Astrocyte of the cerebellum (primary cell): ENCODE measurements around the gene SLC12A9.
"Not testable (repeated sequence)": the region's sequence is repeated elsewhere in the genome, so short reads cannot be mapped to it uniquely, and the experiment has no call there.

Source experiments
- DNase-seq: peaks from one replicate; pipeline ENCODE4 v3.0.0-alpha.2; 2011; ENCODE audit warnings: low read depth
- H3K4me3 ChIP-seq: 2 replicates; pipeline ENCODE4 v1.5.1; 2011; ENCODE audit warnings: mild to moderate bottlenecking, low read depth, low read length, moderate library complexity
- in situ Hi-C: cut with HindIII; loops from 2 replicates; pipeline ENCODE4 v1.10.0; 2017; ENCODE audit warnings: low sequenced_read_pairs
- TF ChIP-seq, protein P1 (sequence below): IDR thresholded peaks from 2 replicates; pipeline ENCODE4 v1.5.1; 2012; ENCODE audit warnings: low read length, low read depth, moderate library complexity, mild to moderate bottlenecking; ENCODE audit errors: missing control alignments

Gene SLC12A9

GRCh38 chr7:100902638-100903037 is 50.1 kb downstream of the SLC12A9 start:
- DNase-seq = no peak
- H3K4me3 ChIP-seq = no peak overlapping the region
- in situ Hi-C loops = no loop called here
- TF ChIP-seq, protein P1, sequence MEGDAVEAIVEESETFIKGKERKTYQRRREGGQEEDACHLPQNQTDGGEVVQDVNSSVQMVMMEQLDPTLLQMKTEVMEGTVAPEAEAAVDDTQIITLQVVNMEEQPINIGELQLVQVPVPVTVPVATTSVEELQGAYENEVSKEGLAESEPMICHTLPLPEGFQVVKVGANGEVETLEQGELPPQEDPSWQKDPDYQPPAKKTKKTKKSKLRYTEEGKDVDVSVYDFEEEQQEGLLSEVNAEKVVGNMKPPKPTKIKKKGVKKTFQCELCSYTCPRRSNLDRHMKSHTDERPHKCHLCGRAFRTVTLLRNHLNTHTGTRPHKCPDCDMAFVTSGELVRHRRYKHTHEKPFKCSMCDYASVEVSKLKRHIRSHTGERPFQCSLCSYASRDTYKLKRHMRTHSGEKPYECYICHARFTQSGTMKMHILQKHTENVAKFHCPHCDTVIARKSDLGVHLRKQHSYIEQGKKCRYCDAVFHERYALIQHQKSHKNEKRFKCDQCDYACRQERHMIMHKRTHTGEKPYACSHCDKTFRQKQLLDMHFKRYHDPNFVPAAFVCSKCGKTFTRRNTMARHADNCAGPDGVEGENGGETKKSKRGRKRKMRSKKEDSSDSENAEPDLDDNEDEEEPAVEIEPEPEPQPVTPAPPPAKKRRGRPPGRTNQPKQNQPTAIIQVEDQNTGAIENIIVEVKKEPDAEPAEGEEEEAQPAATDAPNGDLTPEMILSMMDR = no peak

DNA sequence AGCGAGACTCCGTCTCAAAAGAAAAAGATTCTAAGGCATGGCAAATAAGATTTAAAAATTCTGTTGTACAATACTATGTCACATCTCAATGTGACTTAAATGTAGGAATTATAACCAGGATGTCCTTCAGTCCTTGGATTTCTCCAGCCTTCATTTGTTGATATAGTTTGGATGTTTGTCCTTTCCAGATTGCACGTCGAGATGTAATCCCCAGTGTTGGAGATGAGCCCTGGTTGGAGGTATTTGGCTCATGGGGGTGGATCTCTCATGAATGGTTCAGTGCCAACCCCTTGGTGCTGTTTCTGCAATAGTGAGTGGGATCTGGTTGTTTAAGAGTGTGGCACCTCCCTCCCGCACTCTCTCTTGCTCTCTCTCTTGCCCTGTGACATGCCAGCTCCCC is 56.0 kb downstream of the SLC12A9 start:
- in situ Hi-C loops = no loop called here
- DNase-seq = no peak
- TF ChIP-seq, protein P1 = no peak
- H3K4me3 ChIP-seq = no peak overlapping the region

DNA sequence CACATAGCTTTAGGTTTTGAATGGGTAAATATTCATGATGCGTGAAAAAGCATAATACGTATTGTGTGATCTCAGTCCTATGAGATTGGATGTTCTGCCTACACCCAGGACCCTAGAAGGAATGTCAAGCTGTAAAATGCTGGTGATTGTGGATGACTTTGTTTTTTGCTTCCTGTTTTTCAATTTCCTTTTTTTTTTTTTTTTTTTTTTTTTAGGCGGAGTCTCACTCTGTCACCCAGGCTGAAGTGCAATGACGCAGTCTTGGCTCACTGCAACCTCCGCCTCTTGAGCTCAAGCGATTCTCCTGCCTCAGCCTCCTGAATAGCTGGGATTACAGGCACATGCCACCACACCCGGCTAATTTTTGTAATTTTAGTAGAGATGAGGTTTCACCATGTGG is 57.9 kb downstream of the SLC12A9 start:
- in situ Hi-C loops, H3K4me3 ChIP-seq, DNase-seq: not testable (repeated sequence)

- H3K4me3 ChIP-seq = no peak overlapping the region
- no peak for DNase-seq
- in situ Hi-C loops = no loop called here
- TF ChIP-seq, protein P1 = no peak
Measured at GRCh38 chr7:100911484-100911883, 59.0 kb downstream of the SLC12A9 start.

DNA sequence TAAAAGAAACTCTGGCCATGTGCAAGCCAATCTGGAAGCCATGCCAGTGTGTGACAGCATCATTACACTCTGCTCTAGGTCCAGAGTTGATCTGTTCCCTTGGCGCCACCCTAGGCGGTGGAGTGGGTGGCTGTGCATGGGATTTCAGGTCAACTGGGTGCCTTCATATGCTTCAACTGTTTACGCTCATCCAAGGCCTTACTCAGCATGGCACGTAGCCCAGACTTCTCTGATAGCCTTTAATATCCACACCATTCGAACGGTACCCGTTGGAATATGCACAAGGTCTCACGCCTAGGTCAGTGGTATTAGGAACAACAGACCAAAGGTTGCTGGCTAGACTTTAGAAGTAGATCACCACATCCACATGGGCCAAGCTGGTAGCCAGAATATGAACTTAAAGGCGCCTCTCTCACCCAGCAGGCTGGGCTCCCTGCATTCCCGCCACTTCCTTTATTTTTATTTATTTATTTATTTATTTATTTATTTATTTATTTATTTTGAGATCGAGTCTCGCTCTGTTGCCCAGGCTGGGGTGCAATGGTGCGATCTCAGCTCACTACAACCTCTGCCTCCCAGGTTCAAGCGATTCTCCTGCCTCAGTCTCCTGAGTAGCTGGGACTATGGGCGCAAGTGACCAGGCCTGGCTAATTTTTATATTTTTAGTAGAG is 61.8 kb downstream of the SLC12A9 start:
- H3K4me3 ChIP-seq = no peak overlapping the region
- in situ Hi-C loops = no loop called here
- TF ChIP-seq, protein P1 = no peak
- no peak for DNase-seq

DNA sequence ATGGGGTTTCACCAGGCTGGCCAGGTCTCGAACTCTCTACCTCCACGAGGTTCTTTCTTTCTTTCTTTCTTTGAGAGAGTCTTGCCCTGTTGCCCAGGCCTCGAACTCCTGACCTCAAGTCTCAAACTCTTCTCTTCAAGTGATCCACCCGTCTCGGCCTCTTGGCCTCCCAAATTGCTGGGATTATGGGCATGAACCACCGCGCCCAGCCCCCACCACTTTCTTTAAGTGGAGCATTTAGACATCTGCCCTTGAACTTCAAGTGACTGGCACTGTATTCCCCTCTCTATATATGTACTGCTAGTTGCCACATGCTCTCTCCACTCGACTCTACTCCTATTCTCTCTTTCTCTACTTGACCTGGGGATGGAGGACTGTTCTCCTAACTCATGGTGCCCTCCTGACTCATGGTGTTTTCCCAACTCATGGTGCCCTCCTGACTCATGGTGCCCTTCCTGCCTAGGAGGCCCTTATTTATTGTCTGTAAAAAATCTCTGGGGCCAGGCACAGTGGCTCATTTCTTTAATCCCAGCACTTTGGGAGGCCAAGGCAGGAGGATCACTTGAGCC is 62.5 kb downstream of the SLC12A9 start:
- in situ Hi-C loops = no loop called here
- H3K4me3 ChIP-seq = no peak overlapping the region
- TF ChIP-seq, protein P1 = no peak
- DNase-seq = no peak
